Gastrocnemius medialis (tissue), 4 donors: ENCODE results near the gene CCDC86.

ENCODE experiments used
- POLR2A ChIP-seq, 2 donors: fragments of 450-650 bp; IDR thresholded peaks; one replicate each; pipeline ENCODE4 v1.6.1; 2017; ENCODE audit warnings: antibody characterized with exemption in 2 of 2, mild to moderate bottlenecking in 2 of 2, moderate library complexity in 2 of 2
- TF ChIP-seq, protein P1 (sequence below), 5 experiments: fragments of 450-650 bp in 3 of 5; fragments of 200-600 bp in 2 of 5; sonication (generic) in 2 of 5; IDR thresholded peaks in 4 of 5; conservative IDR thresholded peaks in 1 of 5; 1 replicate in 4 of 5; 2 replicates in 1 of 5; pipeline ENCODE4 v1.5.1; 2016 to 2019; ENCODE audit warnings: antibody characterized with exemption in 5 of 5, mild to moderate bottlenecking in 3 of 5, moderate library complexity in 3 of 5

- TF ChIP-seq, protein P1, sequence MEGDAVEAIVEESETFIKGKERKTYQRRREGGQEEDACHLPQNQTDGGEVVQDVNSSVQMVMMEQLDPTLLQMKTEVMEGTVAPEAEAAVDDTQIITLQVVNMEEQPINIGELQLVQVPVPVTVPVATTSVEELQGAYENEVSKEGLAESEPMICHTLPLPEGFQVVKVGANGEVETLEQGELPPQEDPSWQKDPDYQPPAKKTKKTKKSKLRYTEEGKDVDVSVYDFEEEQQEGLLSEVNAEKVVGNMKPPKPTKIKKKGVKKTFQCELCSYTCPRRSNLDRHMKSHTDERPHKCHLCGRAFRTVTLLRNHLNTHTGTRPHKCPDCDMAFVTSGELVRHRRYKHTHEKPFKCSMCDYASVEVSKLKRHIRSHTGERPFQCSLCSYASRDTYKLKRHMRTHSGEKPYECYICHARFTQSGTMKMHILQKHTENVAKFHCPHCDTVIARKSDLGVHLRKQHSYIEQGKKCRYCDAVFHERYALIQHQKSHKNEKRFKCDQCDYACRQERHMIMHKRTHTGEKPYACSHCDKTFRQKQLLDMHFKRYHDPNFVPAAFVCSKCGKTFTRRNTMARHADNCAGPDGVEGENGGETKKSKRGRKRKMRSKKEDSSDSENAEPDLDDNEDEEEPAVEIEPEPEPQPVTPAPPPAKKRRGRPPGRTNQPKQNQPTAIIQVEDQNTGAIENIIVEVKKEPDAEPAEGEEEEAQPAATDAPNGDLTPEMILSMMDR (IDR thresholded peaks at IDR 0.05 in 4 of 5, conservative IDR thresholded peaks at IDR 0.05 in 1 of 5), result no peak
- no peak for TF ChIP-seq POLR2A (IDR thresholded peaks at IDR 0.05)
Observed at GRCh38 chr11:60860943-60861342, 19.0 kb downstream of the CCDC86 start.
